HEK293T (cell line): ENCODE results near the gene GNG12.

ENCODE experiments used
- ARNT ChIP-seq: fragments of 450-650 bp; IDR thresholded peaks from 2 replicates; pipeline ENCODE4 v1.6.1; 2017; ENCODE audit warnings: mild to moderate bottlenecking
- BHLHE40 ChIP-seq: fragments of 450-650 bp; IDR thresholded peaks from 2 replicates; pipeline ENCODE4 v1.6.1; 2016; ENCODE audit warnings: mild to moderate bottlenecking, moderate library complexity, borderline replicate concordance
- FOXA1 ChIP-seq: fragments of 450-650 bp; IDR thresholded peaks from 2 replicates; pipeline ENCODE4 v1.6.1; 2016; ENCODE audit warnings: mild to moderate bottlenecking
- FOXK2 ChIP-seq: fragments of 450-650 bp; IDR thresholded peaks from 2 replicates; pipeline ENCODE4 v1.6.1; 2016; ENCODE audit warnings: mild to moderate bottlenecking
- FOXM1 ChIP-seq: fragments of 450-650 bp; IDR thresholded peaks from 2 replicates; pipeline ENCODE4 v1.6.1; 2017; ENCODE audit warnings: mild to moderate bottlenecking, borderline replicate concordance
- L3MBTL2 ChIP-seq: fragments of 450-650 bp; conservative IDR thresholded peaks from 2 replicates; pipeline ENCODE4 v1.6.1; 2016; ENCODE audit warnings: mild to moderate bottlenecking
- LEF1 ChIP-seq: fragments of 450-650 bp; IDR thresholded peaks from 2 replicates; pipeline ENCODE4 v1.6.1; 2017; ENCODE audit warnings: mild to moderate bottlenecking, borderline replicate concordance
- NFRKB ChIP-seq: fragments of 450-650 bp; IDR thresholded peaks from 2 replicates; pipeline ENCODE4 v1.6.1; 2016; ENCODE audit warnings: mild to moderate bottlenecking, moderate library complexity
- PKNOX1 ChIP-seq: fragments of 450-650 bp; IDR thresholded peaks from 2 replicates; pipeline ENCODE4 v1.6.1; 2016
- SP1 ChIP-seq: fragments of 450-650 bp; IDR thresholded peaks from 2 replicates; pipeline ENCODE4 v1.6.1; 2017
- SUZ12 ChIP-seq: fragments of 450-650 bp; IDR thresholded peaks from 2 replicates; pipeline ENCODE4 v1.6.1; 2016; ENCODE audit warnings: mild to moderate bottlenecking
- TARDBP ChIP-seq: fragments of 450-650 bp; IDR thresholded peaks from 2 replicates; pipeline ENCODE4 v1.6.1; 2016
- ZNF384 ChIP-seq: fragments of 450-650 bp; IDR thresholded peaks from 2 replicates; pipeline ENCODE4 v1.6.1; 2016

- no peak for TF ChIP-seq SP1
- TF ChIP-seq ARNT, result no peak
- no peak for TF ChIP-seq BHLHE40
- TF ChIP-seq PKNOX1, result no peak
- no peak for TF ChIP-seq TARDBP
- no peak for TF ChIP-seq FOXM1
- no peak for TF ChIP-seq SUZ12
- TF ChIP-seq FOXA1, result no peak
- TF ChIP-seq LEF1, result no peak
- no peak for TF ChIP-seq L3MBTL2
- TF ChIP-seq FOXK2, result no peak
- no peak for TF ChIP-seq ZNF384
- no peak for TF ChIP-seq NFRKB
These were observed 59.8 kb downstream of the GNG12 start for GRCh38 chr1:67773462-67773861.
